ENCODE measurements around the gene WDR33.

WDR33 gene

DNA sequence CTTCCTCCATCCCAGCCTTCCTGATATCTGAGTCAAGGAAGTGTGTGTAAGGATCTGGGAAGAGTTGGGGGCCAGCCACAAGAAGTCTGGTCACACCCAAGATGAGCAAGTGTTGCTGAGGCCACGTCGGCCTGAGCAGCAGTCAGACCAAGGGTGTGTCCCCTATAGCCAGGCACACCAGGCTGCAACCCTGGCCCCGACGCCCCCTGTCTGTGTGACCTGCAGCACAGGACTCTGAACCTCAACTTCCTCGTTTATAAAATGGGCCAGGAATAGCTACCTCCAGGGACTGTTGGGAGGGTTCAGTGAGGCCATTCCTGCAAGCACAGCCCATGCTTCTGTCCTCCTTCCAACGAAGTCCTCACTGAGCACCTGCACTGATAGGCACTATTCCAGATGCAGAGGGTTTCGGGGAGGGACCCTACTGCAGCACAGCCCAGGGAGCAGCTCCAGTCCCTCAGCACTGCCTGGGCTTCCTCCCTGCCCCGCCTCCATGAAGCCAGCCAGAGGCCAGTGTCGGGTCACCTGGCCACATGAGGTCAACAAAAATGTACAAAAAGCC is 148.9 kb downstream of the WDR33 start:
- CTCF ChIA-PET: interaction anchor here (1.0 kb wide), 1 partner anchor 12 kb away, joined by 4 read pairs; no protein-coding TSS in a partner anchor
- TF ChIP-seq ZNF384 (IDR thresholded peaks at IDR 0.05) (no peak), FOXK2 (IDR thresholded peaks at IDR 0.05) (no peak), SP1 (IDR thresholded peaks at IDR 0.05) (no peak), L3MBTL2 (conservative IDR thresholded peaks at IDR 0.05) (no peak), HDGF (IDR thresholded peaks at IDR 0.05; ENCODE audit: borderline replicate concordance) (no peak), TARDBP (IDR thresholded peaks at IDR 0.05) (no peak), FOXM1 (IDR thresholded peaks at IDR 0.05; ENCODE audit: borderline replicate concordance) (no peak), LEF1 (IDR thresholded peaks at IDR 0.05; ENCODE audit: borderline replicate concordance) (no peak), SUZ12 (IDR thresholded peaks at IDR 0.05) (no peak), CTBP1 (IDR thresholded peaks at IDR 0.05; ENCODE audit: borderline replicate concordance) (no peak), PKNOX1 (IDR thresholded peaks at IDR 0.05) (no peak), ARNT (IDR thresholded peaks at IDR 0.05) (no peak)
- POLR2A ChIA-PET: no interaction called here

GRCh38 chr2:127661072-127661649 is 149.8 kb downstream of the WDR33 start:
- CTCF ChIA-PET: no interaction called here
- POLR2A ChIA-PET: no interaction called here
- DNase-seq (ENCODE audit: extremely low spot score): no peak
- TF ChIP-seq CTBP1 (IDR thresholded peaks at IDR 0.05; ENCODE audit: borderline replicate concordance): no peak
- TF ChIP-seq L3MBTL2 (conservative IDR thresholded peaks at IDR 0.05): no peak
- no peak for TF ChIP-seq ELF4 (IDR thresholded peaks at IDR 0.05)
- TF ChIP-seq FOXK2 (IDR thresholded peaks at IDR 0.05): no peak
- TF ChIP-seq SUZ12 (IDR thresholded peaks at IDR 0.05): no peak
- TF ChIP-seq ARNT (IDR thresholded peaks at IDR 0.05): no peak
- no peak for TF ChIP-seq FOXM1 (IDR thresholded peaks at IDR 0.05; ENCODE audit: borderline replicate concordance)
- TF ChIP-seq ZNF384 (IDR thresholded peaks at IDR 0.05): no peak

More for the DNA sequence above, 148.9 kb downstream of the WDR33 start:
- DNase-seq (ENCODE audit: extremely low spot score): no peak

DNA sequence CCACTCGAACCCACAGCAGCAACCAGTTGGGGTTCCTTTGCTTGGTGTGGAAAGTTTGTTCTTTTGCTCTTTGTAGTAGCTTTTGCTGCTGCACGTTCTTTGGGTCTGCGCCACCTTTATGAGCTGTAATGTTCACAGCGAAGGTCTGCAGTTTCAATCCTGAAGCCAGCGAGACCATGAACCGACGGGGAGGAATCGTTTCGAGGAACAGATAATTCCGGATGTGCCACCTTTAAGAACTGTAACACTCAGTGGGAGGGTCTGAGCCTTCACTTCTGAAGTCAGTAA is 150.7 kb downstream of the WDR33 start:
- DNase-seq (ENCODE audit: extremely low spot score): no peak
- POLR2A ChIA-PET: no interaction called here
- CTCF ChIA-PET: interaction anchor here (1.0 kb wide), 1 partner anchor 10 kb away, joined by 3 read pairs; no protein-coding TSS in a partner anchor
- TF ChIP-seq ARNT (IDR thresholded peaks at IDR 0.05): no peak
- no peak for TF ChIP-seq NFRKB (IDR thresholded peaks at IDR 0.05)
- TF ChIP-seq CTBP1 (IDR thresholded peaks at IDR 0.05; ENCODE audit: borderline replicate concordance): no peak
- no peak for TF ChIP-seq FOXK2 (IDR thresholded peaks at IDR 0.05)
- no peak for TF ChIP-seq PKNOX1 (IDR thresholded peaks at IDR 0.05)
- TF ChIP-seq TARDBP (IDR thresholded peaks at IDR 0.05): no peak
- no peak for TF ChIP-seq BHLHE40 (IDR thresholded peaks at IDR 0.05; ENCODE audit: borderline replicate concordance)
- TF ChIP-seq FOXM1 (IDR thresholded peaks at IDR 0.05; ENCODE audit: borderline replicate concordance): no peak
- TF ChIP-seq ZNF384 (IDR thresholded peaks at IDR 0.05): no peak

DNA sequence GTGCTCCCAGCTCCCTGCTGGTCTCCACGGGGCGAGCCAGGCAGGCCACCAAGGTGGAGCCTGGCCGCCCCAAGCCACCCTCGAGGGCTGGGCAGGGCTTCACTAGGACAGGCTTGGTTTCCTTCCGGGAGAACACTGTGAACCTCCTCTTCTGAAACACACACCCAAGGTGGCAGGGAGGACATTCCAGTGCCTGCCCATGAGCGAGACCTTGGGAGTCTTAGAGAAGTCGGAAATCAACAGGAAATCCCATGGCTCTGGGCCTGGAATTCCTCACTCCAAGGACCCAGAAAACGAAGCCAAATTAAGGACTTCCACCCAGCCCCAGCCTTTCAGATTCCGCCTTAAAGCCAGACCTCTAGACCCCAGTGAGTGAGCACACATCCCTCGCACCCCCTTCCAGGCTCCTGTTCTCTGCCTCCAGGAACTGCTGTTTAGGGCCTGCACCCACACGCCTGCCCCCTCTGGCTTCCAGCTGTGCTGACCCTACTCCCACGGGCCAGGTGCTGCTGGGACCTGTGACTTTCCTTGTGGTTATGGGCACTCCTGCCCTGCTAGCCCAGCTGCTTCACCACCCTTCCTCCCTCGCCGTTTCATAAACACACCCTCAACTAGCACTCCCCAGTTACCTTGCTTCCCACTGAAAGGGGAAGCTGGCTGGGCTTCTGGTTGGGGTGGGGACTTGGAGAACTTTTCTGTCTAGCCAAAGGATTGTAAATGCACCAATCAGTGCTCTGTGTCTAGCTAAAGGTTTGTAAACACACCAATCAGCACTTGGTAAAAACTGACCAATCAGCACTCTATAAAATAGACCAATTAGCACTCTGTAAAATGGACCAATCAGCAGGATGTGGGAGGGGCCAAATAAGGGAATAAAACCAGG is 151.3 kb downstream of the WDR33 start:
- ChIA-PET CTCF (interaction anchor here (1.0 kb wide), 1 partner anchor 10 kb away, joined by 3 read pairs; no protein-coding TSS in a partner anchor), POLR2A (no interaction called here)
- DNase-seq (ENCODE audit: extremely low spot score): no peak
- TF ChIP-seq CTBP1 (IDR thresholded peaks at IDR 0.05; ENCODE audit: borderline replicate concordance) (no peak), SP1 (IDR thresholded peaks at IDR 0.05) (no peak), ELF4 (IDR thresholded peaks at IDR 0.05) (no peak), LEF1 (IDR thresholded peaks at IDR 0.05; ENCODE audit: borderline replicate concordance) (no peak), ZNF384 (IDR thresholded peaks at IDR 0.05) (no peak), NFRKB (IDR thresholded peaks at IDR 0.05) (no peak), SUZ12 (IDR thresholded peaks at IDR 0.05) (no peak), FOXM1 (IDR thresholded peaks at IDR 0.05; ENCODE audit: borderline replicate concordance) (no peak), TARDBP (IDR thresholded peaks at IDR 0.05) (no peak), ARNT (IDR thresholded peaks at IDR 0.05) (no peak), BHLHE40 (IDR thresholded peaks at IDR 0.05; ENCODE audit: borderline replicate concordance) (no peak), HDGF (IDR thresholded peaks at IDR 0.05; ENCODE audit: borderline replicate concordance) (no peak), FOXK2 (IDR thresholded peaks at IDR 0.05) (no peak), PKNOX1 (IDR thresholded peaks at IDR 0.05) (no peak), L3MBTL2 (conservative IDR thresholded peaks at IDR 0.05) (no peak), FOXA1 (IDR thresholded peaks at IDR 0.05) (no peak)

DNA sequence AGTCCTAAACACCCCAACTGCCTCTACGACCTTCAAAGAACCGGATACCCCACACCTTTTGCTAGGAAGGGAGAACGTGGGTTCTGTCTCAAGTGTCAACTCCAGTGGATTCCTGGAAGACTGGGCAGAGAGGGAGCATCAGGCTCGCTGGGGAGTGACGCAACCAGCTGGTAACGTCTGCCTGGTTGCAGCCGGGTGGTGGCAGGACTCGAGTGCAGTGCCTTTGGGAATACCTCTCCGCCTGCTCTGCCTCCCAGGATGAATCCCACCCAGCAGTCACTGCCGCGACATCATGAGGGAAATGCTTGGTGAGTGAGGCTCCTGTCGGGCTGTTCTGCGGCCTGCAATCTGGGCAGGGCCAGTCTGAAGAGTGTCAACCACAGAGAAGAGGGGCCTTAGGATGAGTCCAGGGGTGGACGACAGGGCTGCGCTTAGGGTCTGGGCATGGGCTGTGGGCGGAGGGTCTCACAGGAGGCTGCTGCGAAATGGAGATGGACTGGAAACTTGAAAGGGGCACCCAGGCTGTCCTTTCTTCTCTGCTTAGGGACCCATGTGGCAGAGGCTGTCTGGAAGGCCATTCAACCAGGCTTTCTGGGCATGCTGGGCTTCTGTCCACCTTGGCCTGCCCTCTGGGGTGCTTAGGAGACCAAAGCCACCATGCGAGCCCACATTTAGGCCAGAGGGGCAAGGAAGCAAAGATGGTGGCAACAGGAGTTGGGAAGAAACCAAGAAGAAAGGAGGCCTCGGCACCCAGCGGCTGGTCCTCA is 152.1 kb downstream of the WDR33 start:
- DNase-seq (ENCODE audit: extremely low spot score): no peak
- POLR2A ChIA-PET: no interaction called here
- TF ChIP-seq TARDBP (IDR thresholded peaks at IDR 0.05) (no peak), FOXA1 (IDR thresholded peaks at IDR 0.05) (no peak), HDGF (IDR thresholded peaks at IDR 0.05; ENCODE audit: borderline replicate concordance) (no peak), PKNOX1 (IDR thresholded peaks at IDR 0.05) (no peak), ARNT (IDR thresholded peaks at IDR 0.05) (no peak), CTBP1 (IDR thresholded peaks at IDR 0.05; ENCODE audit: borderline replicate concordance) (no peak), ZNF384 (IDR thresholded peaks at IDR 0.05) (no peak), SUZ12 (IDR thresholded peaks at IDR 0.05) (no peak), FOXM1 (IDR thresholded peaks at IDR 0.05; ENCODE audit: borderline replicate concordance) (no peak), L3MBTL2 (conservative IDR thresholded peaks at IDR 0.05) (no peak), BHLHE40 (IDR thresholded peaks at IDR 0.05; ENCODE audit: borderline replicate concordance) (no peak)
- CTCF ChIA-PET: no interaction called here
